ENCODE measurements around the gene SPDYE4.

SPDYE4 gene

GRCh38 chr17:8736796-8737195 is 21.6 kb downstream of the SPDYE4 start:
- no peak for DNase-seq

DNA sequence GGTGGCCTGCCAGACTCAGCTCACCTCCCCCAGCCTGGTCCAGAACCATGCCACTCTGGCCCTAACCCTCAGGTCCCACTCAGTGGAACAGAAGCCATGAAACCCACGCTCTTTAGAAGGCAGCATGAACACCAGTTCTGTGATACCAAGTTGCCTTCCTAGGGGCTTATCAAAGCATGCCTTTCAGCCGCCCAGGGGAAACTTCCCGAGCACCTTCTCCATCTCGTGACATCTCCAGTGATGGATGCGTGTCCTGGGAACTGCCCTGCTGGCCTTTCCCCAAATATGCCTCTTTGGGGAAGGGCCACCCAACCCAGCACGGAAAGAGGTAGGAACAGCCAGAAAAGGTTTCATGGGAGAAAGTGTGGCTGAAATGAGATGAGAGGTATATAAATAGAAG is 22.0 kb downstream of the SPDYE4 start:
- DNase-seq: no peak

DNA sequence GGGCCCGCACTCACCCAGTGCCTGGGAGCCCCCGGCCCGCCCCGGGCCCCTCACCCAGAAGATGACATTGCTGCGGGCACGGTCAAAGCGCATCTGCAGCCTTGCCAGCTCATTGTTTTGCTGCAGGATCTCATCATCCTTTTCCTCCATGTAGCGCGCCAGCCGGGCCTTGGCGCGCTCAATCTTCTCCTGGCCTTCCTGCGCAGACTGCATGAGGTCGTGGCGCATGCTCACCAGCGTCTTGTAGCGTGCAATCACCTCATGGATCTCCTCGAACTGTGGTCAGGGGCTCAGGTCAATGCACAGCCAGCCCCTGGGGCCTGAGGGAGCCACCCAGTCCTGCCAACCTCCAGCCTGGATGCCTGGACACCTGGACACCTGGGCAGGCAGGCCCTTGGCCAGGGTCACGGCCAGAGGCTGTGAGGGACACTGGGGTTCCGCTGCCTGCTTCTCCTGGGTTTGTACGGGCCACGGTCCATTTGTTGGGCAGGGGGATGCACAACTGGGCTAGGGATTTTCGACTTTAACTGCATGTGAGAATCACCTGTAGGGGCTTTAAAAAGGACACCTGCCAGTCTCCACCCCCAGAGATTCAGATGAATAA is 22.9 kb downstream of the SPDYE4 start:
- no peak for DNase-seq

DNA sequence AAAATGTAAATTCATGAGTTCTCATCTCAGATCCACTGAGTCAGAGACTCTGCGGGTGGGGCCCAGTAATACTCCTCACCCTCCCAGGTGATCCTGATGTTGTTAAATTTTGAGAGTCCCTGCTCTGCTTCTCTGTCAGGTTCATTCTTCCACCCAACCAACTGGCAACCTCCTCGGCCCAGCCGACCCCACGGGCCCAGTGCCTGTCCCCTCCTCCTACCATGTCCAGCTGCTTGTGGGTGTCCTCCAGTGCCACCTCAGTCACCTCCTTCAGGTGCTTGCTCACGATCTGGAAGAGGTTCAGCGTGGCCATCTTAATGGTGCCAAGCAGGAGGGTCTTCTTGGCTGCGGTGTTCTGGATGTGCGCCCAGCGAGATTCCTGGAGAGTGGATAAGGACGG is 23.5 kb downstream of the SPDYE4 start:
- no peak for DNase-seq

DNA sequence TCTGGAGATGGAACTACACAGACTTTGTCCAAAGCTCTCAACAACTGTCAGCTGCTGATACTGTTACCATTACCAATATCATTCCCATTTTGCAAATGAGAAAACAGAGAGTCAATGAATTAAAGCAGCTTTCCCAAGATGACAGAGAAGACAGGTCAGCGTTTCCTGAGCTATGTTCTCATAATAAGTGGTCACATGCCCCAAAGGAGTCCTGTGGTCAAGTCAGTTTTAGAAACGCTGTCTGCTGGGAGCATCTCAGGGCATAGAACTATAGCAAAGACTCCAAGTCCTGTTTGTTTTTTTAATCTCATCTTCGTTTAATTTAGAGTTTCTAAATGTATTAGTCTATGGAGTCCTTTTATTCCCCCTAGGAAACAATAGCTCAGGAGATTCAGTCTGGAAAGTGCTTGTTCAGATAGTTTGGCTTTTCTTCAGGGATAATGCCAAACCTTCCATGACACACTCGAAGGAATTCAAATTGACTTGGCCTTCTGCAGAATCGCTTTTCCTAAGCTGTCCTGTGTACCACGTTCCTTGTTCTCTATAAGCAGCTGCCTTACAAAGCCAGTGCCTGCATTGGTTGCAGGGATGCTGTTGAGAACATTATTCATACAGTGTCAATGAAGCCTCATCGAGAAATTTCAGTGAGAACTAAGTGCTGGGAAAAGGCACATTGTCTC is 25.8 kb downstream of the SPDYE4 start:
- DNase-seq: no peak

GRCh38 chr17:8729860-8730259 is 28.5 kb downstream of the SPDYE4 start:
- DNase-seq: no peak

DNA sequence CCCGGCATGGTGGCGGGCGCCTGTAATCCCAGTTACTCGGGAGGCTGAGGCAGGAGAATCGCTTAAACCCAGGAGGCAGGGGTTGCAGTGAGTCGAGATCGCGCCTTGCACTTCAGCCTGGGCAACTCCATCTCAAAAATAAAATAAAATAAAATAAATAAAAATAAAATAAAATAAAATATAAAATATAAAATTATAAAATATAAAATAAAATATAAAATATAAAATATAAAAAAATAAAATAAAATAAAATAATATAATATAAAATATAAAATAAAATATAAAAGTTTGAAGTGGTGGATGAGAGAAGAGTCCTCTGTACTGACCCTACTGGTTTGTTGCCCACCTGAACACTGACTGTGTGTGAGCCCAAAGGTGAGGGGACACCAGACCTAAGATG is 28.9 kb downstream of the SPDYE4 start:
- no peak for DNase-seq

GRCh38 chr17:8728971-8729370 is 29.4 kb downstream of the SPDYE4 start:
- no peak for DNase-seq

DNA sequence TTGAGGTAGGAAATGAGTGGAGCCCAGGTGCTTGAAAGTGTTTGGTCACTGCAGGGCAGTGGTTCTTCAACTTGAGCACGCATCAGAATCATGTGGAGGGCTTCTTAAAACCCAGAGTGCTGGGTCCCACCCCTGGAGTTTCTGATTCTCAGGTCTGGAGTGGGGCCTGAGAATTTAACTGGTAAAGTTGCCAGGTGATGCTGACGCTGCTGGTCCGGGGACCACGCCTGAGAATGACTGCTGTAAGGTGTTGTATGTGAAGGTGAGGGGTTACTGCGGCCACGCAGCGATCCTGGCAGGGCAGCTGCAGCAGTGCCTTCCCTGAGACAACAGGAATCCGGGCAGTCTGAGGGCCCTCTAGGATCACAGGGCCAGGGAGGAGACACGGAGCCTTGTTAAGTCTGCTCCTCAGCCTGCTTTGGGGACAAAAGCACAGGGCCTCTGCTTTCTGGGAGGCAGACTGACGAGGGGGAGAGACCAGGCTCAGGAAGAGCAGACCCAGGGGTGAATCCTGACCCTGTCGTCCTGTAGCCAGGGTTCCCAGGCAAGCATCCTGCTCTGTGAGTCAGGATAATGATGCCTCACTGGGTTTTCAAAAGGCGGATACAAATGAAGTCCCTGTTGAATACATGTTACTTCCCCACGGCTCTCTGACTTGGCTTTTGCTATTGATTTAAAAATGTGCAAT is 30.0 kb downstream of the SPDYE4 start:
- DNase-seq: no peak

DNA sequence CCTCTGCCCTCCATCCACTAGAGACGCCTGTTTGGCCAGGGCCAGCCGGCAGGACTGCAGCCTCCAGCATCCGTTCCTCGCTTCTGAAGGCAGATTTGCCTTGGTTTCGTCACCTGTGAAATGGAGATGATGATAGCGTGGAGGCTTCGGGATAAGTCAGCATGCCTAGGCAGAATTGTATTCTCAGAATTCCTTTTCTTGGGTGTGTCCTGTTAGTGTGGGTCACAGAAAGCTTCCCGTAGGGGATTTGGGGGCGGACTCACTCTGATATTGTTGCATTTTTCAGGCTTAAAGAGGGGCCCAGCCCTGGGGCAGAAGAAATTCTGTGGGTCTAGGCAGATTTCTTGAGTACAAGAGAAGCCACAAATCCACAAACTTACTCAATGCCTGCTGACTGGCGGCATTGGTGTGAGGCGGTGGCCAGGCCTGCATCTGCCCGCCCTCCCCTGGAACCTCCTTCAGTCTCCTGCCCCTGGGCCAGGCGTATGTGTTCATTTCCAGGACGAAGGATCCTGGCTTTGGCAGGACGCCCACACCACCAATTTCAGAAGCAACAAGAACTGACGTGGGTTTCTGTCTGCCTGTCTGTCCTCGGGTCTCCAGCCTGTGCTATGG is 31.3 kb downstream of the SPDYE4 start:
- DNase-seq: no peak

DNA sequence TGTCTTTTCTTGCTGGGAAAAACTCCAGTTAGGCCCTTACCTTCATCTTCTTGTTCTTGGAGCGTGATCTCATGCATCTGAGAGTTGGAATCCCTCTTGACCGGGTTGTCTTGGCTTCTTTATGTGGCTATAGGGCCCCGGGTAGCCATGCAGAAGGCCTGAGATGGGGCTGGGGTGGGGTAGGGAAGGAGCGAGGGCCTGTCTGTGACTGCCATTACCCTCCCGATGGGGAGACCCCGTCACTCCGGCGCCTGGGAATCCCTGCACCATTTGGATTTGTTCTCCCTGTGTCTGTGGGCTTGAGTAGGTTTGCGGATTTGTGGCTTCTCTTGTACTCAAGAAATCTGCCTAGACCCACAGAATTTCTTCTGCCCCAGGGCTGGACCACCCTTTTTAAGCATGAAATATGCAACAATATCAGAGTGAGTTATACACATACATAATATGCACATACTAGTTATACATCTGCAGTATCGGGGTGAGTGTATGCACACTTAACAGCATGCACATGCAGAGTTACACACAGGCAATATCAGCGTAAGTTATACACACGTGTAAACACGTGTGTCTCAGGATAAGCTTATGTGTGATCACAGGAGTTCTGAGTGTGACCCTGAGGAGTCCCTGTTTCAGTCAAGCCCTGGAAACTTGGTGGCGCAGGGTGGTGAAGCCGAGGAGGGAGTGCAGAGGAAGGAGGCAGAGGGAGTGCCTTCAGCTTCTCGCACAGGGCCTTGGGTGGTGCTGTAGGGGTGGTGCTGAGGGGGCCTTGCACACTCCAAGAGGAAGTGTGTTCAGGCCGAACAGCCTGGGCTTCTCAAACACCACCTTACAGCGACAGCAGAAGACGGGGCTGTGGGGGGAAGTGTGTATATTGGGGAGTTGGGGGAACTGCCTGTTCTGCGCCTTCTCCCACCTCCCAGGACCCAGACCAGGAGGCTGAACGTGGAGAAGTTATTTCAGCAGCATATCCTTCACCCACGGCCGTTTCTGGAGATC is 32.2 kb downstream of the SPDYE4 start:
- DNase-seq: no peak

DNA sequence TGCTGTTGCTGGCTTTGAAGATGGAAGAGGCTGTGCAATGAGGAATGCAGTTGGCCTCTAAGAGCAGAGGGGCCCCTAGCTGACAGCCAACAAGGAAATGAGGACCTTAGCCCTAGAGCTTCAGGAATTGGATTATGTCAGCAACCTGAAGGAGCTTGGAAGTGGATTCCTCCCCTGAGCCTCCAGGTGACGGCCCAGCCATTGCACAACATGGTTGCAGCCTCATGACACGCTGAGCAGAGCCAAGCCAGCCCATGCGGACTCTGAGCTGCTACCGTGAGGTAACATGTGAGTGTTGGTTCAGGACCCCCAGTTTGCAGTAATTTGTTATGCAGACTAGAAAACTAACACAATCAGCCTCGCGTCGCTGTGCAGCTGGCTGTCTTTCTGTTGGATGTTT is 33.9 kb downstream of the SPDYE4 start:
- DNase-seq: no peak

DNA sequence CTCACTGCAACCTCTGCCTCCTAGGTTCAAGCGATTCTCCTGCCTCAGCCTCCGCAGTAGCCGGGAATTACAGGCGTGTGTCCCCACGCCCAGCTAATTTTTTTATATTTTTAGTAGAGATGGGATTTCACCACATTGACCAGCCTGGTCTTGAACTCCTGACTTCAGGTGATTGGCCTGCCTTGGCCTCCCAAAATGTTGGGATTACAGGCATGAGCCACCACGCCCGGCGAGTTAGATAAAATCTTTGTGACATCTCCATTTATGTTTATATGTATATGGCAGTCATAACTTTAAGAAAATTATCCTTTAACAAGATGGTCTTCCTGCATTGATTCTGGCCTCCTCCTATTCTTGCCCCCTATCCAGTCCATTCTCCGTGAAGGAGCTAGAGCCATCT is 37.8 kb downstream of the SPDYE4 start:
- no peak for DNase-seq

DNA sequence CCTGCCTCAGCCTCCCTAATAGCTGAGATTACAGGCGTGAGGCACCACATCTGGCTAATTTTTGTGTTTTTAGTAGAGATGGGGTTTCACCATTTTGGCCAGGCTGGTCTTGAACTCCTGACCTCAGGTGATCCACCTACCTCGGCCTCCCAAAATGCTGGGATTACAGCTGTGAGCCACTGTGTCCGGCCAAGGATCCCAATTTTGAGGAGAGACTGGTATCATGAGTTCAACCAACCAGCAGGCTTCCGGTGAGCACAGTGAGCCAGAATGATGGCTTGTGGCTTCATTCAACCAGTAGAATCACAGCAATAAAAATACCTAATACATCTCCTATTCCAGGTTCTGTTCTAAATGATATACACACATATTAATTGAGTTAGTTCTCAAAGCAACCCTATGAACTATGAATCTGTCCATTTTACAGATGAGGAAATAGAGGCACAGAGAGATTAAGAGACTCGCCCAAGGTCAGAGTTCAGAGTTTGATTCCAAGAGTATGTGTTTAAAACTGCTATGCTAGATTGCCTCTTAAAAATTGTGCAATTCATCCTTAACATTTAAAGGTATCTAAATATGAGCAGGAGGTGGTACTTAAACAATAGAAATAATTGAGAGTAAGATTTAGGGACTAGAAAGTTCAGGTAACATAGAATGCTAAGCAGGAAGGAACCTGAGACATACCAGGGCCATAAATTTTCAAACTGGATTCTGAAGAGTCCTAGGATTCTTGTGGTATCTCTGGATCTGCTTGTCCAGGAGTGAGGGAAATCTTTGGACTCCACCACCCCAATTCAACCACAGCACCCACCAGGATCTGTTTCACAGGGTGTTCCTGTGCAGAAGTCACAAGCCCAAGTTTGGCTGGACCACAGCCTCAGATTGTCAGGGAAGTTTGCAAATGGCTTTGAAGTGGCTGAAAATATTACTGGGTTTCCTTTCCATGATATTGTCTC is 38.8 kb downstream of the SPDYE4 start:
- DNase-seq: no peak

DNA sequence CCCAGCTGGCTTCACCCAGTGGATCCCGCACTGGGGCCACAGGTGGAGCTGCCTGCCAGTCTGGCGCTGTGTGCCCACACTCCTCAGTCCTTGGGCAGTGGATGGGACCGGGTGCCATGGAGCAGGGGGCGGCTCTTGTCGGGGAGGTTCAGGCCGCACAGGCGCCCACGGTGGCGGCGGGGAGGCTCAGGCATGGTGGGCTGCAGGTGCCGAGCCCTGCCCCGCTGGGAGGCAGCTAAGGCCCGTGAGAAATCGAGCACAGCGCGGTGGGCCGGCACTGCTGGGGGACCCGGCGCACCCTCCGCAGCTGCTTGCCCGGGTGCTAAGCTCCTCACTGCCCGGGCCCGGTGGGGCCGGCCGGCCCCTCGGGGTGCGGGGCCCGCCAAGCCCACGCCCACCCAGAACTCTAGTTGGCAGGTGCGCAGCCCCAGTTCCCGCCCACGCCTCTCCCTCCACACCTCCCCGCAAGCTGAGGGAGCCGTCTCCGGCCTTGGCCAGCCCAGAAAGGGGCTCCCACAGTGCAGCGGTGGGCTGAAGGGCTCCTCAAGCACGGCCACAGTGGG is 40.3 kb downstream of the SPDYE4 start:
- no peak for DNase-seq

DNA sequence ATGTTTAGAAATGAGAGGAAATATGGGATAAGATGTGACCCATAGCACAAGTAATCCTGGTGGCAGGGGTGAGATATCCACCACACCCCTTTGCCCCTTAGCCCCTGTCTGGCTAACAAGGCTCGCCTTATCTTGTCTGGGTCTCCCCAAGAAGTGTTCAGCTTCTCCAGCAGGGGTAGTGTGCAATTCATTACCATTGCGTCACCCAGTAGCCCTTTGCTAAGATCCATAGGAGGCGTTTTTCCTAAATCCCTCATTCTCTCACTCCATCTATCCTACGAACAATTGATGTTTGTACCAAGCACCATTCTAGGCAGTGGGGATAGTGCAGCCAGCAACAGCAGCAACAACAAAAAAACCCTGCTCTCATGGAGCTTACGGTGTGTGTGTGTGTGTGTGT is 44.5 kb downstream of the SPDYE4 start:
- no peak for DNase-seq

DNA sequence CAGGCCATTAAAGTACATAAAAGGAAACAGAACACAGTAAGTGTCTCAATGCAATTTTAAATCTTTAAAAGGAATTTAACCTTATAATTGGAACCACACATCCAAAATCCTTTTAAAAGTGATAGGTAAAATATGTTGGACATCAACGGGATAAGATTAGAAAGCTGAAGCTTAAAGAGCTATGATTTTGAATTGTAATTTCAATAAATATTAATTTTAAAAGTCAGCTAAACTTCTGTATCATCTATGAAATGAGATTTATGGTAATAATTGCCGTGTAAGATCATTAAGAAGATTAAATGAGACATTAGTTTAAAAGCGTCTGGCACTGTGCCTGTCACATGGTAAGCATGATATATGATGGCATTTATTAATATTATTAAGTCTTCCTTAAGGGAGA is 45.0 kb downstream of the SPDYE4 start:
- DNase-seq: no peak

- no peak for DNase-seq
Measured at GRCh38 chr17:8712698-8713097, 45.6 kb downstream of the SPDYE4 start.

DNA sequence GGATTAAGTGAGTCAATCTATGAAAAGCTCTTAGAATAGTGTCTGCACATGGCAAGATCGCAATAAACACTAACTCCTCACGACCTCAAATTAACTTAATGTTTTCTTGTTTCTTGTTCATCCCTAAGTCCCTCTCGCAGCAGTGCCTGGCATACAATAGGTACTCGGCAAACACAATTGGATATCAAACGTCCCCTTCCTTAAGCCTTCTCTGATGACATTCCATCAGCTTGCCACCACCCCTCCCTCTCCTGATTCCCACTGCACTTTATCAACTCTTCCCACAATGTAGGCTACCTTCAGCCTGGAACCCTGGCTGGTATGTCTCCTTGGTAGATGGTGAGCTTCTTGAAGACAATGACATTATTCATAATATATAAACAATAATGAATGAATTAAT is 47.1 kb downstream of the SPDYE4 start:
- DNase-seq: no peak

DNA sequence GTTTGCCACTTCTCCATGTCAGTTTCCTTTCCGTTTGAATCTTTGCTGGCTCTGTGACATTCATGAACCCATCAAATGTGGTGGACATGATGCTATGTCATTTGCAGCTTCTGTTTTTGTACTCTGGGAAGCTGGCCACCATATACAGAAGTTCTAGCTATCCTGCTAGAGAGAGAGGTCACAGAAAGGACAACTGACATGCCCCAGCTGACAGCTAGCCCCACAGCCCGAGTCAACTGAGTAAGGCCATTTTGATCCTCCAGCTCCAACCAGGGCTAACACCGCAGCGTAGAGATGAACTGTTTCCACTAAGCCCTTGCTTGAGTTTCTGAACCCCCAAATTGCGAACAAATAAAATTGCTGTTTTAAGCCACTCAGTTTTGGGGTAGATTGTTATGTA is 47.5 kb downstream of the SPDYE4 start:
- no peak for DNase-seq

GRCh38 chr17:8709006-8709405 is 49.3 kb downstream of the SPDYE4 start:
- DNase-seq: no peak

All from CD4-positive, alpha-beta T cell treated with Interleukin-12 subunit alpha and Interleukin-12 subunit beta, for 1 hour (primary cell).